H9 (cell line): Measurements from ENCODE around the gene BCCIP. TPM values are rescaled to one million over a fixed set of nuclear protein-coding genes. Genes with fewer than 3 reads are reported as not detected.

Source experiments
- DNase-seq: peaks from one replicate; pipeline ENCODE4 v3.0.0-alpha.2; 2017
- H2AFZ ChIP-seq: one replicate; pipeline ENCODE4 v1.6.1; 2013; ENCODE audit warnings: mild to moderate bottlenecking, low read length, control low read depth, moderate library complexity
- H2AK5ac ChIP-seq: 2 replicates; pipeline ENCODE4 v1.6.1; 2013; ENCODE audit warnings: low read length, control low read depth, mixed read lengths; ENCODE audit not compliant: insufficient read length
- H2BK120ac ChIP-seq: one replicate; pipeline ENCODE4 v1.6.1; 2013; ENCODE audit warnings: low read depth, mild to moderate bottlenecking, low read length, control low read depth, inconsistent platforms; ENCODE audit not compliant: poor library complexity, severe bottlenecking
- H2BK12ac ChIP-seq: 2 replicates; pipeline ENCODE4 v1.6.1; 2013; ENCODE audit warnings: low read length, control low read depth, mixed read lengths, low read depth; ENCODE audit not compliant: insufficient read length
- H2BK15ac ChIP-seq: 2 replicates; pipeline ENCODE4 v1.6.1; 2013; ENCODE audit warnings: low read depth, low read length, control low read depth
- H2BK20ac ChIP-seq: one replicate; pipeline ENCODE4 v1.6.1; 2013; ENCODE audit warnings: low read depth, mild to moderate bottlenecking, low read length, control low read depth, inconsistent platforms; ENCODE audit not compliant: poor library complexity, severe bottlenecking
- H2BK5ac ChIP-seq: 2 replicates; pipeline ENCODE4 v1.6.1; 2013; ENCODE audit warnings: low read length, control low read depth, mixed read lengths; ENCODE audit not compliant: insufficient read length
- H3K14ac ChIP-seq: 2 replicates; pipeline ENCODE4 v1.6.1; 2013; ENCODE audit warnings: low read length, control low read depth; ENCODE audit not compliant: insufficient read depth
- H3K18ac ChIP-seq: 2 replicates; pipeline ENCODE4 v1.6.1; 2013; ENCODE audit warnings: low read depth, mild to moderate bottlenecking, mixed read lengths, low read length, control low read depth; ENCODE audit not compliant: insufficient read length
- H3K23ac ChIP-seq: 2 replicates; pipeline ENCODE4 v1.6.1; 2013; ENCODE audit warnings: low read length, control low read depth, mixed read lengths, low read depth; ENCODE audit not compliant: insufficient read length
- H3K23me2 ChIP-seq: 2 replicates; pipeline ENCODE4 v1.6.1; 2013; ENCODE audit warnings: low read depth, mild to moderate bottlenecking, mixed read lengths, low read length, control low read depth; ENCODE audit not compliant: insufficient read length, poor library complexity, severe bottlenecking
- H3K27ac ChIP-seq: 2 replicates; pipeline ENCODE4 v1.5.1; 2013; ENCODE audit warnings: low read length, control low read depth, mixed read lengths, low read depth; ENCODE audit not compliant: insufficient read length
- H3K27me3 ChIP-seq: 2 replicates; pipeline ENCODE4 v1.6.1; 2013; ENCODE audit warnings: low read length, control low read depth, inconsistent platforms; ENCODE audit not compliant: insufficient read depth
- H3K4ac ChIP-seq: 2 replicates; pipeline ENCODE4 v1.6.1; 2013; ENCODE audit warnings: low read depth, mild to moderate bottlenecking, control low read depth, inconsistent platforms, low read length, moderate library complexity
- H3K4me1 ChIP-seq: 2 replicates; pipeline ENCODE4 v1.6.1; 2013; ENCODE audit warnings: low read length, control low read depth, inconsistent platforms; ENCODE audit not compliant: insufficient read depth
- H3K4me2 ChIP-seq: 2 replicates; pipeline ENCODE4 v1.6.1; 2013; ENCODE audit warnings: low read length, control low read depth, mixed read lengths; ENCODE audit not compliant: insufficient read length, insufficient read depth
- H3K56ac ChIP-seq: 2 replicates; pipeline ENCODE4 v1.6.1; 2013; ENCODE audit warnings: low read depth, mild to moderate bottlenecking, mixed read lengths, low read length, control low read depth; ENCODE audit not compliant: insufficient read length
- H3K79me1 ChIP-seq: 2 replicates; pipeline ENCODE4 v1.6.1; 2013; ENCODE audit warnings: low read depth, mild to moderate bottlenecking, moderate library complexity, low read length, control low read depth, inconsistent platforms; ENCODE audit not compliant: insufficient read depth, poor library complexity, severe bottlenecking
- H3K79me2 ChIP-seq: 2 replicates; pipeline ENCODE4 v1.6.1; 2013; ENCODE audit warnings: low read length, control low read depth, inconsistent platforms; ENCODE audit not compliant: insufficient read depth
- H3K9ac ChIP-seq: 2 replicates; pipeline ENCODE4 v1.6.1; 2013; ENCODE audit warnings: low read length, control low read depth, mixed read lengths; ENCODE audit not compliant: insufficient read length; ENCODE audit errors: extremely low read depth
- H3K9me3 ChIP-seq: one replicate; pipeline ENCODE4 v1.6.1; 2013; ENCODE audit warnings: low read depth, low read length, inconsistent platforms; ENCODE audit not compliant: control insufficient read depth
- H3T11ph ChIP-seq: one replicate; pipeline ENCODE4 v1.6.1; 2013; ENCODE audit warnings: mild to moderate bottlenecking, low read length, control low read depth, inconsistent platforms
- H4K20me1 ChIP-seq: one replicate; pipeline ENCODE4 v1.6.1; 2013; ENCODE audit not compliant: control insufficient read depth, insufficient read length, insufficient read depth
- H4K5ac ChIP-seq: 2 replicates; pipeline ENCODE4 v1.6.1; 2013; ENCODE audit warnings: low read depth, mild to moderate bottlenecking, mixed read lengths, low read length, control low read depth; ENCODE audit not compliant: insufficient read length
- H4K8ac ChIP-seq: replicated peaks from 2 replicates; pipeline ENCODE4 v1.6.1; 2013; ENCODE audit warnings: low read length, control low read depth, mixed read lengths, low read depth; ENCODE audit not compliant: insufficient read length
- H4K91ac ChIP-seq: 2 replicates; pipeline ENCODE4 v1.6.1; 2013; ENCODE audit warnings: low read depth, mild to moderate bottlenecking, moderate library complexity, mixed read lengths, low read length, control low read depth; ENCODE audit not compliant: insufficient read length
- H3K27ac Mint-ChIP-seq, 3 experiments: 2 replicates in 2 of 3; 3 replicates in 1 of 3; pipeline ENCODE4 v1.8.0; 2020 to 2021; ENCODE audit warnings: mixed read lengths in 3 of 3, mild to moderate bottlenecking in 1 of 3, moderate library complexity in 1 of 3
- H3K27me3 Mint-ChIP-seq: 2 replicates; pipeline ENCODE4 v1.8.0; 2021; ENCODE audit warnings: low read depth, mild to moderate bottlenecking, moderate library complexity, mixed read lengths
- H3K36me3 Mint-ChIP-seq, 3 experiments: 2 replicates in 2 of 3; 3 replicates in 1 of 3; pipeline ENCODE4 v1.8.0; 2020 to 2021; ENCODE audit warnings: low read depth in 3 of 3, mixed read lengths in 3 of 3; ENCODE audit not compliant: insufficient read depth in 1 of 3
- H3K4me1 Mint-ChIP-seq, 2 experiments: 2 replicates each; pipeline ENCODE4 v1.8.0; 2020; ENCODE audit warnings: mixed read lengths in 2 of 2
- H3K4me3 Mint-ChIP-seq, 2 experiments: 2 replicates in 1 of 2; 3 replicates in 1 of 2; pipeline ENCODE4 v1.8.0; 2020 to 2021; ENCODE audit warnings: mild to moderate bottlenecking in 2 of 2, mixed read lengths in 2 of 2, moderate library complexity in 1 of 2
- H3K9me3 Mint-ChIP-seq, 2 experiments: 2 replicates in 1 of 2; 3 replicates in 1 of 2; pipeline ENCODE4 v1.8.0; 2020; ENCODE audit warnings: mild to moderate bottlenecking in 2 of 2, mixed read lengths in 2 of 2, moderate library complexity in 1 of 2
- CTCF ChIP-seq: fragments of 200-600 bp; sonication (generic); conservative IDR thresholded peaks from 3 replicates; pipeline ENCODE4 v1.8.0; 2021; ENCODE audit warnings: antibody characterized with exemption, mild to moderate bottlenecking
- WGBS: extraction: QIAGEN DNeasy Blood & Tissue Kit; methylation state at CpG from one replicate; pipeline ENCODE4 v1.1.7; 2013; ENCODE audit warnings: missing lambda C conversion rate, low lambda C conversion rate, mixed read lengths; ENCODE audit not compliant: insufficient read length; ENCODE audit errors: extremely low coverage; 5-methylcytosine and 5-hydroxymethylcytosine counted together
- total RNA-seq: library from RNA; stranded (reverse); gene quantifications from 2 replicates; pipeline ENCODE4 v1.2.1, GENCODE V29; 2021

The BCCIP gene
- total RNA-seq, 1 experiment from 2014 or later = 119 TPM

GRCh38 chr10:125836746-125837145, 13.4 kb downstream of the BCCIP start:
- no peaks in the 10 kb centered on the region for H3K9me3 ChIP-seq
- no peaks in the 10 kb centered on the region for H3K79me2 ChIP-seq
- H3K18ac ChIP-seq = no peak overlapping the region
- no peaks in the 10 kb centered on the region for H3K79me1 ChIP-seq
- no peaks in the 10 kb centered on the region for H4K20me1 ChIP-seq
- no peak overlapping the region for H3K4me3 Mint-ChIP-seq
- H3K4me1 ChIP-seq = no peaks in the 10 kb centered on the region
- H3K4me2 ChIP-seq = no peak overlapping the region
- DNase-seq = no peak
- no peak overlapping the region for H3K27ac ChIP-seq
- TF ChIP-seq CTCF = no peak
- H3K23ac ChIP-seq = no peak overlapping the region
- H3K9me3 Mint-ChIP-seq = no peaks in the 10 kb centered on the region
- H4K91ac ChIP-seq = no peak overlapping the region
- H2BK15ac ChIP-seq = no peak overlapping the region
- no peak overlapping the region for H2AFZ ChIP-seq
- H4K5ac ChIP-seq = no peak overlapping the region
- H3K23me2 ChIP-seq = no peaks in the 10 kb centered on the region
- H3K36me3 Mint-ChIP-seq = peaks cover 28 to 89% (median 73%) of the 10 kb centered on the region in 3 experiments; a peak in 6 of 7 replicates
- H3K4ac ChIP-seq = no peak overlapping the region
- H3T11ph ChIP-seq = no peak overlapping the region
- H2BK12ac ChIP-seq = no peak overlapping the region
- H3K14ac ChIP-seq = no peak overlapping the region
- no peaks in the 10 kb centered on the region for H3K27me3 Mint-ChIP-seq
- H3K9ac ChIP-seq = no peak overlapping the region
- no peak overlapping the region for H4K8ac ChIP-seq
- no peak overlapping the region for H2AK5ac ChIP-seq
- no CpG with 5 or more reads among the region's 2 CpGs for WGBS
- no peak overlapping the region for H2BK120ac ChIP-seq
- no peak overlapping the region for H3K56ac ChIP-seq
- no peak overlapping the region for H2BK20ac ChIP-seq
- H3K27ac Mint-ChIP-seq = no peak overlapping the region
- no peak overlapping the region for H2BK5ac ChIP-seq
- no peaks in the 10 kb centered on the region for H3K27me3 ChIP-seq
- no peaks in the 10 kb centered on the region for H3K4me1 Mint-ChIP-seq
